OCI-LY7 (cell line): ENCODE data around the gene PPP1R9A. TPM values are rescaled to one million over a fixed set of nuclear protein-coding genes. Genes with fewer than 3 reads are reported as not detected.

Experiments
- BruUV-seq: library from RNA; stranded (reverse); fragments of 400-500 nt; replicated peaks from 2 replicates; lab custom pipeline; 2021; lab: Mats Ljungman, UMichigan
- CTCF ChIA-PET: fragments of 300-600 bp; sonication (Branson Sonifier 250); formaldehyde crosslinking; loops from one replicate; lab custom pipeline; 2022; ENCODE audit warnings: antibody characterized with exemption; ENCODE audit not compliant: unreplicated experiment; lab: Charles Lee
- POLR2A ChIA-PET: fragments of 300-600 bp; sonication (Branson Sonifier 250); formaldehyde crosslinking; loops from one replicate; lab custom pipeline; 2022; ENCODE audit warnings: antibody characterized with exemption; lab: Charles Lee
- DNase-seq: peaks from one replicate; pipeline ENCODE4 v3.0.0-alpha.2; 2015; ENCODE audit warnings: low spot score
- H2AFZ ChIP-seq: fragments of 200-600 bp; sonication (generic), shearing (Covaris generic); 2 replicates; pipeline ENCODE4 v1.6.1; 2014; ENCODE audit warnings: mild to moderate bottlenecking, antibody characterized with exemption, low read length, moderate library complexity
- H3K27ac ChIP-seq: fragments of 200-600 bp; sonication (generic); 2 replicates; pipeline ENCODE4 v1.5.1; 2014; ENCODE audit warnings: mixed run types, low read depth, mild to moderate bottlenecking, moderate library complexity, low read length, inconsistent platforms; ENCODE audit not compliant: poor library complexity, severe bottlenecking
- H3K36me3 ChIP-seq: fragments of 200-600 bp; sonication (generic); 2 replicates; pipeline ENCODE4 v1.6.1; 2014; ENCODE audit warnings: mild to moderate bottlenecking, antibody characterized with exemption, low read length, moderate library complexity, mixed read lengths; ENCODE audit not compliant: insufficient read depth
- H3K4me1 ChIP-seq: fragments of 200-600 bp; sonication (generic); 2 replicates; pipeline ENCODE4 v1.5.1; 2014; ENCODE audit warnings: mild to moderate bottlenecking, low read length; ENCODE audit not compliant: insufficient read depth, poor library complexity, severe bottlenecking
- H3K4me2 ChIP-seq: fragments of 200-600 bp; sonication (generic); 2 replicates; pipeline ENCODE4 v1.6.1; 2014; ENCODE audit warnings: mild to moderate bottlenecking, low read length
- H3K4me3 ChIP-seq: fragments of 200-600 bp; sonication (generic); 2 replicates; pipeline ENCODE4 v1.5.1; 2014; ENCODE audit warnings: mild to moderate bottlenecking, low read depth, low read length; ENCODE audit not compliant: poor library complexity, severe bottlenecking
- H3K79me2 ChIP-seq: fragments of 200-600 bp; sonication (generic); 2 replicates; pipeline ENCODE4 v1.6.1; 2016; ENCODE audit warnings: low read depth, mild to moderate bottlenecking, low read length, moderate library complexity, mixed read lengths; ENCODE audit not compliant: insufficient read depth
- H3K9me2 ChIP-seq: fragments of 200-600 bp; sonication (generic); 2 replicates; pipeline ENCODE4 v1.6.1; 2016; ENCODE audit warnings: mild to moderate bottlenecking, low read length, mixed read lengths; ENCODE audit not compliant: insufficient read depth
- H3K9me3 ChIP-seq: fragments of 200-600 bp; sonication (generic); 2 replicates; pipeline ENCODE4 v1.6.1; 2014; ENCODE audit warnings: mild to moderate bottlenecking, mixed run types, low read length, mixed read lengths
- H4K20me1 ChIP-seq: fragments of 200-600 bp; sonication (generic); 2 replicates; pipeline ENCODE4 v1.6.1; 2014; ENCODE audit warnings: mild to moderate bottlenecking, antibody characterized with exemption, low read length, moderate library complexity, mixed read lengths; ENCODE audit not compliant: insufficient read depth
- CTCF ChIP-seq: fragments of 200-600 bp; sonication (generic); conservative IDR thresholded peaks from 2 replicates; pipeline ENCODE4 v1.5.1; 2014; ENCODE audit warnings: mild to moderate bottlenecking, antibody characterized with exemption, low read length, moderate library complexity, mixed read lengths
- EZH2phosphoT487 ChIP-seq: fragments of 200-600 bp; sonication (generic); IDR thresholded peaks from 2 replicates; pipeline ENCODE4 v1.6.1; 2018; ENCODE audit warnings: low read depth, borderline replicate concordance, mild to moderate bottlenecking, mixed run types, antibody characterized with exemption, low read length, moderate library complexity, mixed read lengths
- intact Hi-C: fragments of 100-400 bp; cut with micrococcal nuclease; formaldehyde crosslinking; loops from one replicate; pipeline ENCODE4 v1.10.0; 2022; ENCODE audit not compliant: unreplicated experiment
- total RNA-seq, 2 experiments: library from RNA; depleted of rRNA in 1 of 2; stranded (reverse); fragments of >200 nt in 1 of 2; shearing (Covaris generic) in 1 of 2; gene quantifications; 2 replicates each; pipeline ENCODE4 v1.2.3, GENCODE V29; 2014 to 2022

Gene PPP1R9A
- total RNA-seq, 2 experiments from 2014 or later, result not detected

GRCh38 chr7:95261895-95262415 lies 354.6 kb downstream of the PPP1R9A start:
- no peak overlapping the region for H2AFZ ChIP-seq
- no peaks in the 10 kb centered on the region for H3K9me3 ChIP-seq
- H3K36me3 ChIP-seq, result no peaks in the 10 kb centered on the region
- DNase-seq, result no peak
- no peak for TF ChIP-seq EZH2phosphoT487
- POLR2A ChIA-PET, result no interaction called here
- no peak overlapping the region for H3K4me2 ChIP-seq
- H3K79me2 ChIP-seq, result no peaks in the 10 kb centered on the region
- no peaks in the 10 kb centered on the region for H4K20me1 ChIP-seq
- H3K9me2 ChIP-seq, result no peaks in the 10 kb centered on the region
- H3K4me1 ChIP-seq, result no peaks in the 10 kb centered on the region
- H3K4me3 ChIP-seq, result no peak overlapping the region
- H3K27ac ChIP-seq, result no peak overlapping the region
- CTCF ChIA-PET, result no interaction called here
- no TSS peak for BruUV-seq
- intact Hi-C loops, result no loop called here

GRCh38 chr7:95262875-95263274 lies 355.5 kb downstream of the PPP1R9A start:
- no peaks in the 10 kb centered on the region for H3K9me2 ChIP-seq
- no peaks in the 10 kb centered on the region for H3K9me3 ChIP-seq
- intact Hi-C loops, result no loop called here
- ChIA-PET CTCF (no interaction called here), POLR2A (no interaction called here)
- no peak for DNase-seq
- no peak overlapping the region for H3K27ac ChIP-seq
- TF ChIP-seq EZH2phosphoT487, result no peak
- TF ChIP-seq CTCF, result no peak
- H3K36me3 ChIP-seq, result no peaks in the 10 kb centered on the region
- H4K20me1 ChIP-seq, result no peaks in the 10 kb centered on the region
- no TSS peak for BruUV-seq
- H3K4me3 ChIP-seq, result no peak overlapping the region
- no peaks in the 10 kb centered on the region for H3K4me1 ChIP-seq
- H3K4me2 ChIP-seq, result no peak overlapping the region
- H2AFZ ChIP-seq, result no peak overlapping the region
- no peaks in the 10 kb centered on the region for H3K79me2 ChIP-seq

- Histone ChIP-seq H3K27ac (no peak overlapping the region), H3K36me3 (no peaks in the 10 kb centered on the region), H3K9me2 (no peaks in the 10 kb centered on the region), H4K20me1 (no peaks in the 10 kb centered on the region), H2AFZ (no peak overlapping the region), H3K4me2 (no peak overlapping the region), H3K79me2 (no peaks in the 10 kb centered on the region), H3K9me3 (no peaks in the 10 kb centered on the region), H3K4me1 (no peaks in the 10 kb centered on the region), H3K4me3 (no peak overlapping the region)
- intact Hi-C loops, result no loop called here
- no peak for TF ChIP-seq CTCF
- TF ChIP-seq EZH2phosphoT487, result no peak
- DNase-seq, result no peak
- no TSS peak for BruUV-seq
- ChIA-PET POLR2A (interaction anchor here (0.6 kb wide), 1 partner anchor 69 kb away, joined by 7 read pairs; no protein-coding TSS in a partner anchor), CTCF (no interaction called here)
These were observed 356.5 kb downstream of the PPP1R9A start for GRCh38 chr7:95263785-95264362.
